ENCODE data around the gene ARMC5. TPM values are rescaled to one million over a fixed set of nuclear protein-coding genes. Genes with fewer than 3 reads are reported as not detected.
A peak's percentile ranks its signal among the peaks of the same experiment; 100 is the strongest.

ARMC5 gene
- total and polyA plus RNA-seq, 9 of the 15 experiments (the other 6 are each of a cell fraction or from before 2014, with no cell fraction given): 0.11 to 13.5 (median 2.1) TPM

- intact Hi-C loops (cut with micrococcal nuclease): no loop called here
- Histone ChIP-seq H3K9me1 (ENCODE audit: control insufficient read depth, insufficient read depth, low read length) (peaks cover 2% of the 10 kb centered on the region), H3K27me3 (ENCODE audit: control insufficient read depth in 2 of 2, insufficient read depth in 2 of 2, low read length in 2 of 2) (no peaks in the 10 kb centered on the region), H3K4me3 (no peak overlapping the region), H4K20me1 (replicated peaks; ENCODE audit: control insufficient read depth, insufficient read depth, low read length) (no peaks in the 10 kb centered on the region), H3K27ac (ENCODE audit: extremely low read depth, low read depth, low read length) (no peak overlapping the region), H3K4me2 (ENCODE audit: insufficient read depth, low read length) (no peak overlapping the region), H2AFZ (ENCODE audit: low read depth, low read length) (no peak overlapping the region), H3K9me3 (replicated peaks; ENCODE audit: control insufficient read depth, insufficient read depth, low read depth, low read length) (no peaks in the 10 kb centered on the region), H3K4me1 (replicated peaks in 1 of 2; ENCODE audit: control insufficient read depth in 2 of 2, insufficient read depth in 2 of 2, low read length in 2 of 2) (no peaks in the 10 kb centered on the region), H3K36me3 (ENCODE audit: control insufficient read depth, insufficient read depth, low read length) (peaks cover 79% of the 10 kb centered on the region; the same call in 2 of the 3 replicates), H3K79me2 (ENCODE audit: control insufficient read depth, insufficient read depth, low read length) (no peaks in the 10 kb centered on the region), H3K9ac (ENCODE audit: insufficient read depth in 1 of 2, low read depth in 2 of 2, low read length in 2 of 2) (peak overlapping the region in 1 of 2 experiments; percentile 58; a peak in 1 of 4 replicates)
- in situ Hi-C loops (cut with MboI): no loop called here
- ATAC-seq: no peak
- ChIA-PET POLR2A (interaction anchor here (0.7 to 3.5 kb wide), 2 partner anchors 11 to 722 kb away, joined by 3 to 29 read pairs; partner anchors contain the start of gene RUSF1), CTCF (ENCODE audit: low intra/inter-chr PET ratio) (no interaction called here)
- DNase-seq (ENCODE audit: extremely low read depth in 1 of 4, low spot score in 3 of 4): no peak
- 0 out of 2 replicates have a peak, but pooled peaks have one; percentile 34 for TF ChIP-seq RBFOX2 (IDR thresholded peaks at IDR 0.05; ENCODE audit: low read depth, low read length)
- TF ChIP-seq POLR2G (IDR thresholded peaks at IDR 0.05; ENCODE audit: low read depth, low read length): 0 out of 2 replicates have a peak, but pooled peaks have one; percentile 29
- TF ChIP-seq CEBPZ (IDR thresholded peaks at IDR 0.05; ENCODE audit: borderline replicate concordance, low read depth, low read length): no peak
- no TSS peak for BruUV-seq (replicated peaks)
- no peak for FAIRE-seq
- WGBS (ENCODE audit: insufficient coverage, low coverage, missing lambda C conversion rate): 85% methylated on average over 8 of the region's 10 CpGs
Observed at GRCh38 chr16:31496670-31497069, 37.4 kb downstream of the ARMC5 start.
